ENCODE data around the gene MINDY4.

DNA sequence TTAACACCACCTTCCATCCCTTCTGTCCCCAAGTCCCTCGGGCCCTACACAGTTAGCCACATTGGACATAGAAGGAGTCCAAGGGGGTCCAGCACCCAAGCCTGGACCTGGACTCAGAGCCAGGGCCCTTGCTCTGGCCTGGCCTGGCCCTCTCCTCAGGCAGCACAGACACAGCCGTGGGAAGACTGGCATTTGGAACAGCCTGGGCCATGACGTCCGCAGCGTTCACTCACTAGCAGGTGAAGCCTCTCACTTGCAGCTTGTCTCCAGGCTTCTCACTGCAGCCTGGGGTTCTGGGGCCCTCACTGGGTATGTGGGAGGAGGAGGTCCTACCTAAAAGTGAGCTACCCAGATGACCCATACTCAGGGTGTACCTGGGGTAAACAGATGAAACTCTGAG is 106.8 kb downstream of the MINDY4 start:
- TF ChIP-seq, protein P1, sequence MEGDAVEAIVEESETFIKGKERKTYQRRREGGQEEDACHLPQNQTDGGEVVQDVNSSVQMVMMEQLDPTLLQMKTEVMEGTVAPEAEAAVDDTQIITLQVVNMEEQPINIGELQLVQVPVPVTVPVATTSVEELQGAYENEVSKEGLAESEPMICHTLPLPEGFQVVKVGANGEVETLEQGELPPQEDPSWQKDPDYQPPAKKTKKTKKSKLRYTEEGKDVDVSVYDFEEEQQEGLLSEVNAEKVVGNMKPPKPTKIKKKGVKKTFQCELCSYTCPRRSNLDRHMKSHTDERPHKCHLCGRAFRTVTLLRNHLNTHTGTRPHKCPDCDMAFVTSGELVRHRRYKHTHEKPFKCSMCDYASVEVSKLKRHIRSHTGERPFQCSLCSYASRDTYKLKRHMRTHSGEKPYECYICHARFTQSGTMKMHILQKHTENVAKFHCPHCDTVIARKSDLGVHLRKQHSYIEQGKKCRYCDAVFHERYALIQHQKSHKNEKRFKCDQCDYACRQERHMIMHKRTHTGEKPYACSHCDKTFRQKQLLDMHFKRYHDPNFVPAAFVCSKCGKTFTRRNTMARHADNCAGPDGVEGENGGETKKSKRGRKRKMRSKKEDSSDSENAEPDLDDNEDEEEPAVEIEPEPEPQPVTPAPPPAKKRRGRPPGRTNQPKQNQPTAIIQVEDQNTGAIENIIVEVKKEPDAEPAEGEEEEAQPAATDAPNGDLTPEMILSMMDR (IDR thresholded peaks at IDR 0.05; ENCODE audit: low read depth, low read length, poor library complexity, severe bottlenecking), result no peak
- no peak for TF ChIP-seq EZH2phosphoT487 (IDR thresholded peaks at IDR 0.05; ENCODE audit: borderline replicate concordance, low read length)
